NCI-H748 (cell line): ENCODE measurements around the gene IGF1R.
A peak's percentile ranks its signal among the peaks of the same experiment; 100 is the strongest.

Experiments
- DNase-seq: peaks from one replicate; lab custom pipeline; 2025; ENCODE audit not compliant: unreplicated experiment; lab: John Stamatoyannopoulos, UW

Gene IGF1R

GRCh38 chr15:98794211-98794610, 145.9 kb downstream of the IGF1R start:
- DNase-seq = peak; percentile 69

- DNase-seq = no peak
Measured at GRCh38 chr15:98794748-98795147, 146.4 kb downstream of the IGF1R start.

- DNase-seq = no peak
Measured at GRCh38 chr15:98795980-98796379, 147.6 kb downstream of the IGF1R start.

GRCh38 chr15:98796685-98797357, 148.5 kb downstream of the IGF1R start:
- peak; percentile 2 for DNase-seq

GRCh38 chr15:98798375-98798893, 150.1 kb downstream of the IGF1R start:
- DNase-seq = no peak

- DNase-seq = peak; percentile 54
Measured at GRCh38 chr15:98799461-98800390, 151.4 kb downstream of the IGF1R start.

- peak; percentile 73 for DNase-seq
Measured at GRCh38 chr15:98800437-98801233, 152.3 kb downstream of the IGF1R start.

GRCh38 chr15:98801234-98801561, 152.9 kb downstream of the IGF1R start:
- DNase-seq = peak; percentile 87

GRCh38 chr15:98802187-98802586, 153.8 kb downstream of the IGF1R start:
- no peak for DNase-seq

- DNase-seq = no peak
Measured at GRCh38 chr15:98803228-98804056, 155.1 kb downstream of the IGF1R start.

GRCh38 chr15:98804057-98804380, 155.7 kb downstream of the IGF1R start:
- DNase-seq = no peak

- DNase-seq = no peak
Measured at GRCh38 chr15:98805434-98806274, 157.3 kb downstream of the IGF1R start.

GRCh38 chr15:98806275-98806895, 158.0 kb downstream of the IGF1R start:
- DNase-seq = no peak

GRCh38 chr15:98807262-98807661, 158.9 kb downstream of the IGF1R start:
- DNase-seq = no peak

- no peak for DNase-seq
Measured at GRCh38 chr15:98809273-98809672, 160.9 kb downstream of the IGF1R start.

GRCh38 chr15:98812716-98813446, 164.5 kb downstream of the IGF1R start:
- DNase-seq = peak; percentile 8

- DNase-seq = no peak
Measured at GRCh38 chr15:98813951-98814350, 165.6 kb downstream of the IGF1R start.

GRCh38 chr15:98815207-98815606, 166.9 kb downstream of the IGF1R start:
- DNase-seq = no peak

GRCh38 chr15:98817745-98818144, 169.4 kb downstream of the IGF1R start:
- no peak for DNase-seq
